KMS-11 (cell line): Measurements from ENCODE around the gene CASQ2.

Experiments
- H2AFZ ChIP-seq: fragments of 200-600 bp; sonication (generic); 2 replicates; pipeline ENCODE4 v1.6.1; 2016; ENCODE audit warnings: antibody characterized with exemption, mixed run types, low read depth
- H3K27ac ChIP-seq: fragments of 200-600 bp; sonication (generic); 2 replicates; pipeline ENCODE4 v1.6.1; 2016; ENCODE audit warnings: mild to moderate bottlenecking, mixed run types
- H3K27me3 ChIP-seq: fragments of 200-600 bp; sonication (generic); 2 replicates; pipeline ENCODE4 v1.6.1; 2017; ENCODE audit warnings: mild to moderate bottlenecking, low read depth, mixed run types, moderate library complexity; ENCODE audit not compliant: insufficient read depth
- H3K36me3 ChIP-seq: fragments of 200-600 bp; sonication (generic); 2 replicates; pipeline ENCODE4 v1.6.1; 2017; ENCODE audit warnings: mild to moderate bottlenecking, mixed run types; ENCODE audit not compliant: insufficient read depth
- H3K4me1 ChIP-seq: fragments of 200-600 bp; sonication (generic); 2 replicates; pipeline ENCODE4 v1.6.1; 2016; ENCODE audit warnings: mild to moderate bottlenecking, low read depth, mixed run types; ENCODE audit not compliant: poor library complexity, severe bottlenecking
- H3K4me2 ChIP-seq: fragments of 200-600 bp; sonication (generic); 2 replicates; pipeline ENCODE4 v1.7.0; 2016; ENCODE audit warnings: mild to moderate bottlenecking, mixed run types
- H3K4me3 ChIP-seq: fragments of 200-600 bp; sonication (generic); IDR thresholded peaks from 2 replicates; pipeline ENCODE4 v1.6.1; 2017; ENCODE audit warnings: low read depth, low read length, mixed read lengths; ENCODE audit not compliant: insufficient read depth
- H3K79me2 ChIP-seq: fragments of 200-600 bp; sonication (generic); 2 replicates; pipeline ENCODE4 v1.6.1; 2016; ENCODE audit warnings: low read depth, mixed run types; ENCODE audit not compliant: insufficient read depth
- H3K9ac ChIP-seq: fragments of 200-600 bp; sonication (generic); 2 replicates; pipeline ENCODE4 v1.6.1; 2016; ENCODE audit warnings: mild to moderate bottlenecking, mixed run types
- H4K20me1 ChIP-seq: fragments of 200-600 bp; sonication (generic); 2 replicates; pipeline ENCODE4 v1.6.1; 2016; ENCODE audit warnings: mild to moderate bottlenecking, mixed run types; ENCODE audit not compliant: insufficient read depth
- TF ChIP-seq, protein P1 (sequence below): fragments of 200-600 bp; sonication (generic); conservative IDR thresholded peaks from 2 replicates; pipeline ENCODE4 v1.6.1; 2017; ENCODE audit warnings: low read depth, mild to moderate bottlenecking, antibody characterized with exemption, low read length, moderate library complexity, mixed read lengths

The CASQ2 gene

GRCh38 chr1:115678141-115678540 is 90.4 kb downstream of the CASQ2 start:
- Histone ChIP-seq H3K4me2 (no peak overlapping the region), H3K79me2 (no peaks in the 10 kb centered on the region), H3K36me3 (no peaks in the 10 kb centered on the region), H3K27me3 (no peaks in the 10 kb centered on the region), H4K20me1 (no peaks in the 10 kb centered on the region), H3K27ac (no peak overlapping the region), H3K4me1 (no peaks in the 10 kb centered on the region), H2AFZ (no peak overlapping the region), H3K9ac (no peak overlapping the region), H3K4me3 (no peak overlapping the region)
- TF ChIP-seq, protein P1, sequence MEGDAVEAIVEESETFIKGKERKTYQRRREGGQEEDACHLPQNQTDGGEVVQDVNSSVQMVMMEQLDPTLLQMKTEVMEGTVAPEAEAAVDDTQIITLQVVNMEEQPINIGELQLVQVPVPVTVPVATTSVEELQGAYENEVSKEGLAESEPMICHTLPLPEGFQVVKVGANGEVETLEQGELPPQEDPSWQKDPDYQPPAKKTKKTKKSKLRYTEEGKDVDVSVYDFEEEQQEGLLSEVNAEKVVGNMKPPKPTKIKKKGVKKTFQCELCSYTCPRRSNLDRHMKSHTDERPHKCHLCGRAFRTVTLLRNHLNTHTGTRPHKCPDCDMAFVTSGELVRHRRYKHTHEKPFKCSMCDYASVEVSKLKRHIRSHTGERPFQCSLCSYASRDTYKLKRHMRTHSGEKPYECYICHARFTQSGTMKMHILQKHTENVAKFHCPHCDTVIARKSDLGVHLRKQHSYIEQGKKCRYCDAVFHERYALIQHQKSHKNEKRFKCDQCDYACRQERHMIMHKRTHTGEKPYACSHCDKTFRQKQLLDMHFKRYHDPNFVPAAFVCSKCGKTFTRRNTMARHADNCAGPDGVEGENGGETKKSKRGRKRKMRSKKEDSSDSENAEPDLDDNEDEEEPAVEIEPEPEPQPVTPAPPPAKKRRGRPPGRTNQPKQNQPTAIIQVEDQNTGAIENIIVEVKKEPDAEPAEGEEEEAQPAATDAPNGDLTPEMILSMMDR: no peak

- H3K4me2 ChIP-seq: no peak overlapping the region
Measured at GRCh38 chr1:115677565-115677964, 90.9 kb downstream of the CASQ2 start.

GRCh38 chr1:115677182-115677555 is 91.3 kb downstream of the CASQ2 start:
- no peaks in the 10 kb centered on the region for H4K20me1 ChIP-seq
- H3K27ac ChIP-seq: no peak overlapping the region
- no peaks in the 10 kb centered on the region for H3K27me3 ChIP-seq
- no peak overlapping the region for H3K4me3 ChIP-seq
- no peaks in the 10 kb centered on the region for H3K79me2 ChIP-seq
- no peak overlapping the region for H2AFZ ChIP-seq
- no peak overlapping the region for H3K4me2 ChIP-seq
- TF ChIP-seq, protein P1: no peak
- no peaks in the 10 kb centered on the region for H3K36me3 ChIP-seq
- no peak overlapping the region for H3K9ac ChIP-seq
- no peaks in the 10 kb centered on the region for H3K4me1 ChIP-seq

More at GRCh38 chr1:115677565-115677964, 90.9 kb downstream of the CASQ2 start:
- H3K79me2 ChIP-seq: no peaks in the 10 kb centered on the region
- no peaks in the 10 kb centered on the region for H3K4me1 ChIP-seq
- no peaks in the 10 kb centered on the region for H4K20me1 ChIP-seq
- no peak overlapping the region for H3K27ac ChIP-seq
- H3K36me3 ChIP-seq: no peaks in the 10 kb centered on the region
- no peak overlapping the region for H3K9ac ChIP-seq
- TF ChIP-seq, protein P1: no peak
- H3K4me3 ChIP-seq: no peak overlapping the region
- no peaks in the 10 kb centered on the region for H3K27me3 ChIP-seq
- no peak overlapping the region for H2AFZ ChIP-seq

- Histone ChIP-seq H3K36me3 (no peaks in the 10 kb centered on the region), H3K4me3 (no peak overlapping the region), H3K27ac (no peak overlapping the region), H3K79me2 (no peaks in the 10 kb centered on the region), H2AFZ (no peak overlapping the region), H3K9ac (no peak overlapping the region), H3K4me1 (no peaks in the 10 kb centered on the region), H3K4me2 (no peak overlapping the region), H4K20me1 (no peaks in the 10 kb centered on the region), H3K27me3 (no peaks in the 10 kb centered on the region)
- TF ChIP-seq, protein P1: no peak
Measured at GRCh38 chr1:115676498-115677181, 91.9 kb downstream of the CASQ2 start.
